Thoracic aorta (tissue), 2 donors: ENCODE measurements around the gene CORO7. TPM values are rescaled to one million over a fixed set of nuclear protein-coding genes. Genes with fewer than 3 reads are reported as not detected.

Experiments used
- ATAC-seq: fragments of 150-250 bp; one replicate; pipeline ENCODE4 v1.8.0; 2017; ENCODE audit warnings: low read depth; ENCODE audit not compliant: insufficient number of reproducible peaks, low FRiP score
- DNase-seq: peaks from one replicate; pipeline ENCODE4 v3.0.0-alpha.2; 2020; ENCODE audit warnings: low spot score
- H3K27ac ChIP-seq, 2 donors: fragments of 200-600 bp; sonication (generic); 1 replicate in 1 of 2; 2 replicates in 1 of 2; pipeline ENCODE4 v1.5.1; 2016; ENCODE audit warnings: mild to moderate bottlenecking in 2 of 2, moderate library complexity in 2 of 2
- H3K27me3 ChIP-seq: fragments of 200-600 bp; sonication (generic); replicated peaks from 2 replicates; pipeline ENCODE4 v1.6.0; 2016; ENCODE audit warnings: mild to moderate bottlenecking; ENCODE audit not compliant: insufficient read depth
- H3K36me3 ChIP-seq: fragments of 200-600 bp; sonication (generic); one replicate; pipeline ENCODE4 v1.5.1; 2016
- H3K4me1 ChIP-seq, 2 donors: fragments of 200-600 bp; sonication (generic); 1 replicate in 1 of 2; 2 replicates in 1 of 2; pipeline versions ENCODE4 v1.5.1 to v1.6.0; 2016; ENCODE audit warnings: low read depth in 2 of 2, mild to moderate bottlenecking in 1 of 2; ENCODE audit not compliant: control insufficient read depth in 1 of 2
- H3K4me3 ChIP-seq: fragments of 200-600 bp; sonication (generic); 2 replicates; pipeline ENCODE4 v1.5.1; 2016; ENCODE audit warnings: mild to moderate bottlenecking
- H3K9me3 ChIP-seq: fragments of 200-600 bp; sonication (generic); 2 replicates; pipeline ENCODE4 v1.5.1; 2016
- CTCF ChIP-seq: fragments of 200-600 bp; sonication (generic); IDR thresholded peaks from one replicate; pipeline ENCODE4 v1.5.1; 2019; ENCODE audit warnings: antibody characterized with exemption
- total RNA-seq, 2 donors: library from RNA; depleted of rRNA; stranded (reverse); fragments of >200 nt; gene quantifications; one replicate each; pipeline versions ENCODE4 v1.1.0 to v1.2.3, GENCODE V29; 2016

Gene CORO7
- total RNA-seq, 2 donors from 2014 or later: 71.1 to 79.1 TPM

GRCh38 chr16:4415538-4416199, 727 bp downstream of the CORO7 start:
- H3K27me3 ChIP-seq: no peaks in the 10 kb centered on the region
- peak overlapping the region; percentile 56 to 77 for H3K27ac ChIP-seq
- peak overlapping the region; percentile 97 for H3K4me3 ChIP-seq
- ATAC-seq: no peak
- H3K9me3 ChIP-seq: no peaks in the 10 kb centered on the region
- no peak for DNase-seq
- TF ChIP-seq CTCF: no peak
- H3K4me1 ChIP-seq: peaks cover 6 to 14% of the 10 kb centered on the region in 2 donors
- no peaks in the 10 kb centered on the region for H3K36me3 ChIP-seq

- Histone ChIP-seq H3K27me3 (no peaks in the 10 kb centered on the region), H3K4me1 (peaks cover 6 to 18% of the 10 kb centered on the region in 2 donors), H3K36me3 (no peaks in the 10 kb centered on the region), H3K27ac (peak overlapping the region in 1 of 2 donors; percentile 77), H3K9me3 (no peaks in the 10 kb centered on the region), H3K4me3 (peak overlapping the region; percentile 97)
- ATAC-seq (no peak), DNase-seq (no peak)
- TF ChIP-seq CTCF: no peak
Observed at GRCh38 chr16:4414187-4414917, 2.0 kb downstream of the CORO7 start.

GRCh38 chr16:4412854-4413253, 3.5 kb downstream of the CORO7 start:
- Histone ChIP-seq H3K9me3 (no peaks in the 10 kb centered on the region), H3K4me3 (no peak overlapping the region), H3K4me1 (peaks cover 6 to 18% of the 10 kb centered on the region in 2 donors), H3K27ac (no peak overlapping the region), H3K27me3 (no peaks in the 10 kb centered on the region), H3K36me3 (no peaks in the 10 kb centered on the region)
- no peak for ATAC-seq
- DNase-seq: no peak
- TF ChIP-seq CTCF: no peak

GRCh38 chr16:4412159-4412558, 4.2 kb downstream of the CORO7 start:
- Histone ChIP-seq H3K27me3 (no peaks in the 10 kb centered on the region), H3K36me3 (peaks cover 4% of the 10 kb centered on the region), H3K4me3 (no peak overlapping the region), H3K4me1 (peaks cover 6 to 18% of the 10 kb centered on the region in 2 donors), H3K9me3 (no peaks in the 10 kb centered on the region), H3K27ac (no peak overlapping the region)
- DNase-seq (no peak), ATAC-seq (no peak)
- TF ChIP-seq CTCF: no peak

GRCh38 chr16:4411684-4412083, 4.7 kb downstream of the CORO7 start:
- Histone ChIP-seq H3K4me3 (no peak overlapping the region), H3K36me3 (peaks cover 8% of the 10 kb centered on the region), H3K9me3 (no peaks in the 10 kb centered on the region), H3K27ac (no peak overlapping the region), H3K4me1 (peaks cover 3 to 18% of the 10 kb centered on the region in 2 donors), H3K27me3 (no peaks in the 10 kb centered on the region)
- ATAC-seq (no peak), DNase-seq (no peak)
- no peak for TF ChIP-seq CTCF
